OCI-LY3 (cell line): ENCODE results near the gene RNF157.

Source experiments
- H2AFZ ChIP-seq: fragments of 200-600, 300-600 bp; shearing (Covaris generic); 2 replicates; pipeline ENCODE4 v1.6.0; 2014; ENCODE audit warnings: antibody characterized with exemption, low read depth, low read length
- H3K27ac ChIP-seq: fragments of 200-600, 300-600 bp; sonication (generic); 2 replicates; pipeline ENCODE4 v1.5.1; 2014; ENCODE audit warnings: mild to moderate bottlenecking, low read length, moderate library complexity, mixed read lengths
- H3K27me3 ChIP-seq: fragments of 200-600, 300-600 bp; sonication (generic); 2 replicates; pipeline ENCODE4 v1.6.1; 2014; ENCODE audit warnings: low read depth, low read length, mixed read lengths
- H3K36me3 ChIP-seq: fragments of 200-600, 300-600 bp; sonication (generic); replicated peaks from 2 replicates; pipeline ENCODE3; 2014; ENCODE audit warnings: low read depth, low read length, mixed read lengths
- H3K4me1 ChIP-seq: fragments of 300-600, 200-600 bp; sonication (generic); 2 replicates; pipeline ENCODE4 v1.6.1; 2014; ENCODE audit warnings: low read length, mixed read lengths
- H3K4me2 ChIP-seq: fragments of 200-600, 300-600 bp; sonication (generic); 2 replicates; pipeline ENCODE4 v1.6.1; 2014; ENCODE audit warnings: low read length, mixed read lengths
- H3K4me3 ChIP-seq: fragments of 300-600, 200-600 bp; sonication (generic); 2 replicates; pipeline ENCODE4 v1.5.1; 2014; ENCODE audit warnings: antibody characterized with exemption, mild to moderate bottlenecking, low read length, moderate library complexity
- H3K79me2 ChIP-seq: fragments of 300-600, 200-600 bp; shearing (Covaris generic); 2 replicates; pipeline ENCODE4 v1.6.1; 2014; ENCODE audit warnings: mild to moderate bottlenecking, low read length, mixed read lengths
- H3K9ac ChIP-seq: fragments of 300-600, 200-600 bp; shearing (Covaris generic); 2 replicates; pipeline ENCODE4 v1.6.0; 2014; ENCODE audit warnings: mild to moderate bottlenecking, low read length, moderate library complexity
- H3K9me3 ChIP-seq: fragments of 200-600, 300-600 bp; shearing (Covaris generic); 2 replicates; pipeline ENCODE4 v1.6.1; 2014; ENCODE audit warnings: low read length, mixed read lengths; ENCODE audit not compliant: insufficient read depth
- H4K20me1 ChIP-seq: fragments of 200-600, 300-600 bp; sonication (generic); 2 replicates; pipeline ENCODE4 v1.6.1; 2016; ENCODE audit warnings: low read length, mixed read lengths; ENCODE audit not compliant: insufficient read depth
- CTCF ChIP-seq: fragments of 200-600, 300-600 bp; sonication (generic); IDR thresholded peaks from 2 replicates; pipeline ENCODE4 v1.5.1; 2014; ENCODE audit warnings: antibody characterized with exemption, low read length, low read depth
- EZH2phosphoT487 ChIP-seq: fragments of 200-600 bp; shearing (Covaris generic); IDR thresholded peaks from 2 replicates; pipeline ENCODE4 v1.6.1; 2018; ENCODE audit warnings: antibody characterized with exemption, mixed run types, low read depth

Gene RNF157

GRCh38 chr17:76274112-76274956, 34.0 kb upstream of the RNF157 start:
- peak overlapping the region; percentile 78; the same call in 1 of the 2 replicates for H3K9ac ChIP-seq
- H3K27me3 ChIP-seq: no peaks in the 10 kb centered on the region
- peak overlapping the region; percentile 67 for H3K4me2 ChIP-seq
- peaks cover 7% of the 10 kb centered on the region; the same call in 1 of the 2 replicates for H4K20me1 ChIP-seq
- H3K4me3 ChIP-seq: peak overlapping the region; percentile 51; the same call in 1 of the 2 replicates
- no peak for TF ChIP-seq EZH2phosphoT487
- no peak for TF ChIP-seq CTCF
- H3K27ac ChIP-seq: peak overlapping the region; percentile 94
- peaks cover 68% of the 10 kb centered on the region for H3K4me1 ChIP-seq
- H3K79me2 ChIP-seq: peaks cover 21% of the 10 kb centered on the region
- no peaks in the 10 kb centered on the region for H3K9me3 ChIP-seq
- no peak overlapping the region for H2AFZ ChIP-seq
- peaks cover 8% of the 10 kb centered on the region for H3K36me3 ChIP-seq

- peak overlapping the region; percentile 78 for H3K9ac ChIP-seq
- H3K27me3 ChIP-seq: no peaks in the 10 kb centered on the region
- H4K20me1 ChIP-seq: peaks cover 11% of the 10 kb centered on the region; the same call in 1 of the 2 replicates
- H3K4me3 ChIP-seq: peak overlapping the region; percentile 51; the same call in 1 of the 2 replicates
- H3K9me3 ChIP-seq: no peaks in the 10 kb centered on the region
- H3K27ac ChIP-seq: peak overlapping the region; percentile 94
- TF ChIP-seq CTCF (no peak), EZH2phosphoT487 (no peak)
- H3K79me2 ChIP-seq: peaks cover 28% of the 10 kb centered on the region
- H3K36me3 ChIP-seq: peaks cover 12% of the 10 kb centered on the region
- H3K4me2 ChIP-seq: peak overlapping the region; percentile 67
- no peak overlapping the region for H2AFZ ChIP-seq
- H3K4me1 ChIP-seq: peaks cover 76% of the 10 kb centered on the region
These were observed 33.3 kb upstream of the RNF157 start for GRCh38 chr17:76273445-76274111.

DNA sequence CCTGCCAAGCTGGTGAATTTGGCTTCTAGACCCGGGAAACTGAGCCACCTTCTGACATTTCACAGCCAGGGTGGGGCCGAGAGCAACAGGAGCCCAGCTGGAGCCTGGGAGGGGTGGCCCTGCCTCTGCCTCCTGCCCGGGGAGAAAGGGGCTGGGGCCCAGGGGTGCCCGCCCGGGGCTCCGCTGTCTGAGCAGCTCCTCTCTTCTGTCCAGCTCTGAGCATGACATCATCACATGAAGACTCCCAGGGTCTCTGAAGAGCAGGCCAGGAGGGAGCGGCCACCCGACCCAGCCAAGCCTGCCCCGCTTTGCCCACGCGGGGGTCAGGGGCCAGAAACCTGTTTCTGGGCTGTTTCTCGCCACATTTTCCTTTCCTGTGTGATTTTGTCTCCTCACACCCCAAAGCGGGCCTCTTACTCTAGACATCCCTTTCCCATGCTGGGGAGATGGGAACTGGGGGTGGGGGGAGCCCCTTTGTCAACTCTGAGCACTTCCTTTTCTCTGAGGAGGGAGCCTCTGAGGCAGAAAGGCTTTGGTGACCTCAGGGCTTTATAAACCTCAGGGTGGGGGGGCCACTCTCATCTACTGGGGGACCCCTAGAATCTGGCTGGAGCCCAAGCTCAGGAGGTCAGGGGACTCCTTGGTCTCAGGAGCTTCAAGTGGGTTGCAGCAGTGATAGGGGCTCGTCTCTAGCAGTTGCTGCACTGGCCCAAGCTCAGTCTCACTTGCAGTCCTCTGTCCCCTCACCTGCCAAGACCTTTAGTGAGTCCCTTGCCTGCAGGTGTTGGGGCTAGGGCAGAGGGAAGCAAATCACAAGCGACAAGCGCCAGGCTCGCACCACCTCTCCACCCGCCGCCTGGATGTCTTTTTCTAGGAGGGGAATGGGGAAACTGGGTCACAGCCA, 32.5 kb upstream of the RNF157 start:
- Histone ChIP-seq H3K4me2 (peak overlapping the region; percentile 67), H3K36me3 (peaks cover 18% of the 10 kb centered on the region), H3K27ac (peak overlapping the region; percentile 94), H3K27me3 (no peaks in the 10 kb centered on the region), H3K9ac (peak overlapping the region; percentile 78), H3K9me3 (no peaks in the 10 kb centered on the region), H4K20me1 (peaks cover 11% of the 10 kb centered on the region; the same call in 1 of the 2 replicates), H3K4me1 (peaks cover 84% of the 10 kb centered on the region), H3K79me2 (peaks cover 36% of the 10 kb centered on the region), H3K4me3 (peak overlapping the region; percentile 51), H2AFZ (no peak overlapping the region)
- TF ChIP-seq CTCF: no peak
